ENCODE data around the gene EZR.
A peak's percentile ranks its signal among the peaks of the same experiment; 100 is the strongest.

Gene EZR

GRCh38 chr6:158760618-158761250 is 58.4 kb downstream of the EZR start:
- Histone ChIP-seq H3K9me2 (ENCODE audit: low read depth, low read length) (no peaks in the 10 kb centered on the region), H3K79me2 (ENCODE audit: insufficient read depth, low read length) (no peaks in the 10 kb centered on the region), H4K20me1 (ENCODE audit: insufficient read depth, low read length) (no peaks in the 10 kb centered on the region), H3K27ac (ENCODE audit: low read depth, low read length, poor library complexity, severe bottlenecking) (no peak overlapping the region), H3K4me3 (ENCODE audit: low read depth, low read length, poor library complexity, severe bottlenecking) (no peak overlapping the region), H3K4me1 (ENCODE audit: insufficient read depth, low read length, severe bottlenecking) (peaks cover 18% of the 10 kb centered on the region), H3F3A (ENCODE audit: insufficient read depth, low read length) (peaks cover 5% of the 10 kb centered on the region; the same call in 1 of the 2 replicates), H2AFZ (ENCODE audit: low read length) (no peak overlapping the region), H3K36me3 (ENCODE audit: insufficient read depth, low read length) (peaks cover 18% of the 10 kb centered on the region), H3K9me3 (ENCODE audit: low read length) (no peaks in the 10 kb centered on the region), H3K27me3 (ENCODE audit: insufficient read depth, low read length) (no peaks in the 10 kb centered on the region), H3K4me2 (ENCODE audit: low read length) (no peak overlapping the region), H3K9ac (ENCODE audit: low read length) (no peak overlapping the region)
- TF ChIP-seq EZH2 (IDR thresholded peaks at IDR 0.05; ENCODE audit: borderline replicate concordance, low read length), result no peak

- H4K20me1 ChIP-seq (ENCODE audit: insufficient read depth, low read length), result no peaks in the 10 kb centered on the region
- no peak overlapping the region for H3K4me2 ChIP-seq (ENCODE audit: low read length)
- H3K27me3 ChIP-seq (ENCODE audit: insufficient read depth, low read length), result no peaks in the 10 kb centered on the region
- H3K4me3 ChIP-seq (ENCODE audit: low read depth, low read length, poor library complexity, severe bottlenecking), result no peak overlapping the region
- no peaks in the 10 kb centered on the region for H3K9me2 ChIP-seq (ENCODE audit: low read depth, low read length)
- no peak overlapping the region for H3K27ac ChIP-seq (ENCODE audit: low read depth, low read length, poor library complexity, severe bottlenecking)
- no peak overlapping the region for H3K9ac ChIP-seq (ENCODE audit: low read length)
- H3K4me1 ChIP-seq (ENCODE audit: insufficient read depth, low read length, severe bottlenecking), result peaks cover 18% of the 10 kb centered on the region
- no peaks in the 10 kb centered on the region for H3K79me2 ChIP-seq (ENCODE audit: insufficient read depth, low read length)
- no peaks in the 10 kb centered on the region for H3K9me3 ChIP-seq (ENCODE audit: low read length)
- H3F3A ChIP-seq (ENCODE audit: insufficient read depth, low read length), result peaks cover 5% of the 10 kb centered on the region; the same call in 1 of the 2 replicates
- no peak overlapping the region for H2AFZ ChIP-seq (ENCODE audit: low read length)
- H3K36me3 ChIP-seq (ENCODE audit: insufficient read depth, low read length), result peaks cover 12% of the 10 kb centered on the region
- TF ChIP-seq EZH2 (IDR thresholded peaks at IDR 0.05; ENCODE audit: borderline replicate concordance, low read length) (no peak), CTCF (IDR thresholded peaks at IDR 0.05; ENCODE audit: low read length) (no peak)
Observed at GRCh38 chr6:158759966-158760617, 59.1 kb downstream of the EZR start.

GRCh38 chr6:158758941-158759479 is 60.2 kb downstream of the EZR start:
- Histone ChIP-seq H3K9me2 (ENCODE audit: low read depth, low read length) (no peaks in the 10 kb centered on the region), H3K4me2 (ENCODE audit: low read length) (peak overlapping the region; percentile 40; the same call in 1 of the 2 replicates), H3K27ac (ENCODE audit: low read depth, low read length, poor library complexity, severe bottlenecking) (peak overlapping the region; percentile 3), H3F3A (ENCODE audit: insufficient read depth, low read length) (peaks cover 3% of the 10 kb centered on the region; the same call in 1 of the 2 replicates), H3K9ac (ENCODE audit: low read length) (no peak overlapping the region), H3K4me3 (ENCODE audit: low read depth, low read length, poor library complexity, severe bottlenecking) (peak overlapping the region; percentile 10), H3K9me3 (ENCODE audit: low read length) (no peaks in the 10 kb centered on the region), H3K27me3 (ENCODE audit: insufficient read depth, low read length) (no peaks in the 10 kb centered on the region), H3K36me3 (ENCODE audit: insufficient read depth, low read length) (peaks cover under 1% of the 10 kb centered on the region; the same call in 1 of the 2 replicates), H4K20me1 (ENCODE audit: insufficient read depth, low read length) (no peaks in the 10 kb centered on the region), H3K79me2 (ENCODE audit: insufficient read depth, low read length) (no peaks in the 10 kb centered on the region), H2AFZ (ENCODE audit: low read length) (no peak overlapping the region), H3K4me1 (ENCODE audit: insufficient read depth, low read length, severe bottlenecking) (peaks cover 18% of the 10 kb centered on the region)
- TF ChIP-seq EZH2 (IDR thresholded peaks at IDR 0.05; ENCODE audit: borderline replicate concordance, low read length) (no peak), CTCF (IDR thresholded peaks at IDR 0.05; ENCODE audit: low read length) (no peak)
